ENCODE data around the gene ZNF283.

- TF ChIP-seq, protein P1, sequence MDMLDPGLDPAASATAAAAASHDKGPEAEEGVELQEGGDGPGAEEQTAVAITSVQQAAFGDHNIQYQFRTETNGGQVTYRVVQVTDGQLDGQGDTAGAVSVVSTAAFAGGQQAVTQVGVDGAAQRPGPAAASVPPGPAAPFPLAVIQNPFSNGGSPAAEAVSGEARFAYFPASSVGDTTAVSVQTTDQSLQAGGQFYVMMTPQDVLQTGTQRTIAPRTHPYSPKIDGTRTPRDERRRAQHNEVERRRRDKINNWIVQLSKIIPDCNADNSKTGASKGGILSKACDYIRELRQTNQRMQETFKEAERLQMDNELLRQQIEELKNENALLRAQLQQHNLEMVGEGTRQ (IDR thresholded peaks at IDR 0.05; ENCODE audit: low read depth, low read length) = no peak
- TF ChIP-seq, protein P1 (CRISPR knock-in tag; IDR thresholded peaks at IDR 0.05; ENCODE audit: borderline replicate concordance) = no peak
- no peak for TF ChIP-seq ZFP1 (CRISPR knock-in tag; IDR thresholded peaks at IDR 0.05)
- no peak for TF ChIP-seq ARHGAP35 (CRISPR knock-in tag; IDR thresholded peaks at IDR 0.05; ENCODE audit: borderline replicate concordance)
- no peak for TF ChIP-seq JUND (CRISPR knock-in tag; IDR thresholded peaks at IDR 0.05)
- no peak for TF ChIP-seq CREM (IDR thresholded peaks at IDR 0.05)
- TF ChIP-seq CREM (CRISPR knock-in tag; IDR thresholded peaks at IDR 0.05) = no peak
These were observed 36.5 kb upstream of the ZNF283 start for GRCh38 chr19:43790587-43790986.

Data from HepG2 (cell line).